ENCODE data around the gene STN1.

GRCh38 chr10:103967448-103968071, 49.6 kb upstream of the STN1 start:
- TF ChIP-seq CTCF (IDR thresholded peaks at IDR 0.05) (no peak), ZBTB33 (IDR thresholded peaks at IDR 0.05; ENCODE audit: borderline replicate concordance, low read depth) (no peak), PBX3 (IDR thresholded peaks at IDR 0.05) (no peak), EZH2phosphoT487 (IDR thresholded peaks at IDR 0.05; ENCODE audit: borderline replicate concordance, low read depth) (no peak), REST (IDR thresholded peaks at IDR 0.05; ENCODE audit: low read depth, low read length) (no peak), FOXM1 (IDR thresholded peaks at IDR 0.05; ENCODE audit: low read depth) (no peak), NRF1 (IDR thresholded peaks at IDR 0.05; ENCODE audit: low read depth, low read length) (no peak), SIN3A (IDR thresholded peaks at IDR 0.05; ENCODE audit: borderline replicate concordance, low read depth, low read length) (no peak), TAF1 (IDR thresholded peaks at IDR 0.05; ENCODE audit: borderline replicate concordance, low read depth, low read length) (no peak)
